K562 (cell line): Measurements from ENCODE around the gene UBASH3A. TPM values are rescaled to one million over a fixed set of nuclear protein-coding genes. Genes with fewer than 3 reads are reported as not detected.

Source experiments
- ATAC-seq: fragments of 200-7000 bp; cut with Tn5 transposase; 3 replicates; pipeline ENCODE4 v1.9.1; 2020; ENCODE audit warnings: moderate library complexity
- BruUV-seq: library from RNA; stranded (reverse); fragments of 400-500 nt; replicated peaks from 2 replicates; lab custom pipeline; 2021; lab: Mats Ljungman, UMichigan
- CTCF ChIA-PET: fragments of 300-600 bp; formaldehyde crosslinking; extraction: SDS; loops from one replicate; lab custom pipeline; 2021; ENCODE audit warnings: low intra/inter-chr PET ratio; lab: Yijun Ruan, JAX
- POLR2A ChIA-PET: fragments of 300-600, 350-650 bp; sonication (Branson Sonifier 250); formaldehyde crosslinking; extraction: SDS; loops from one replicate; lab custom pipeline; 2021; ENCODE audit warnings: antibody characterized with exemption, inconsistent platforms; lab: Yijun Ruan, JAX
- DNase-seq, 4 experiments: peaks; one replicate each; pipeline versions ENCODE4 v3.0.0 to v3.0.0-alpha.2; 2011 to 2018; ENCODE audit warnings: low spot score in 3 of 4, mixed read lengths in 3 of 4; ENCODE audit errors: extremely low read depth in 1 of 4
- FAIRE-seq: peaks from 2 replicates; lab custom pipeline; 2011; peaks lifted over from hg19 to GRCh38; lab: Jason Lieb, UNC
- H2AFZ ChIP-seq: 2 replicates; pipeline ENCODE4 v1.6.0; 2011; ENCODE audit warnings: low read depth, low read length, control low read depth, inconsistent platforms
- H3K27ac ChIP-seq: fragments of 200-600 bp; 3 replicates; pipeline ENCODE4 v1.8.0; 2011; ENCODE audit warnings: low read depth, mild to moderate bottlenecking, control low read depth, inconsistent platforms, low read length, moderate library complexity, mixed read lengths; ENCODE audit errors: extremely low read depth
- H3K27me3 ChIP-seq, 2 experiments: fragments of 300-600 bp in 1 of 2; 2 replicates in 1 of 2; 3 replicates in 1 of 2; pipeline versions ENCODE4 v1.6.0 to v1.8.0; 2011; ENCODE audit warnings: inconsistent platforms in 2 of 2, low read length in 2 of 2, mild to moderate bottlenecking in 1 of 2, mixed read lengths in 1 of 2, moderate library complexity in 1 of 2; ENCODE audit not compliant: control insufficient read depth in 2 of 2, insufficient read depth in 2 of 2
- H3K36me3 ChIP-seq: fragments of 300-600 bp; 3 replicates; pipeline ENCODE4 v1.8.0; 2011; ENCODE audit warnings: mild to moderate bottlenecking, low read length, inconsistent platforms; ENCODE audit not compliant: control insufficient read depth, insufficient read depth
- H3K4me1 ChIP-seq, 2 experiments: fragments of 200-600 bp in 1 of 2; replicated peaks in 1 of 2; 2 replicates in 1 of 2; 3 replicates in 1 of 2; pipeline versions ENCODE4 v1.5.1 to v1.8.0; 2011; ENCODE audit warnings: inconsistent platforms in 2 of 2, low read length in 2 of 2, mild to moderate bottlenecking in 1 of 2, mixed read lengths in 1 of 2, moderate library complexity in 1 of 2; ENCODE audit not compliant: control insufficient read depth in 2 of 2, insufficient read depth in 2 of 2
- H3K4me2 ChIP-seq: 2 replicates; pipeline ENCODE4 v1.6.1; 2011; ENCODE audit warnings: low read length, control low read depth, inconsistent platforms, mixed read lengths; ENCODE audit not compliant: insufficient read depth
- H3K4me3 ChIP-seq: fragments of 200-600 bp; sonication (generic), shearing (Covaris generic); 2 replicates; pipeline ENCODE4 v1.5.1; 2016; ENCODE audit warnings: control low read depth, inconsistent platforms
- H3K79me2 ChIP-seq: fragments of 200-600 bp; 3 replicates; pipeline ENCODE4 v1.8.0; 2011; ENCODE audit warnings: low read length, inconsistent platforms; ENCODE audit not compliant: control insufficient read depth, insufficient read depth
- H3K9ac ChIP-seq, 2 experiments: 2 replicates each; pipeline versions ENCODE4 v1.6.0 to v1.6.1; 2011; ENCODE audit warnings: low read depth in 2 of 2, low read length in 2 of 2, control low read depth in 1 of 2, inconsistent platforms in 1 of 2, mild to moderate bottlenecking in 1 of 2, mixed read lengths in 1 of 2; ENCODE audit not compliant: insufficient read depth in 1 of 2
- H3K9me1 ChIP-seq: one replicate; pipeline ENCODE4 v1.6.0; 2011; ENCODE audit warnings: inconsistent platforms, mild to moderate bottlenecking, low read length, moderate library complexity; ENCODE audit not compliant: control insufficient read depth, insufficient read depth
- H3K9me3 ChIP-seq: replicated peaks from 2 replicates; pipeline ENCODE4 v1.5.1; 2011; ENCODE audit warnings: low read depth, low read length, inconsistent platforms; ENCODE audit not compliant: control insufficient read depth, insufficient read depth
- H4K20me1 ChIP-seq: replicated peaks from 2 replicates; pipeline ENCODE4 v1.6.1; 2011; ENCODE audit warnings: low read length, inconsistent platforms, mixed read lengths; ENCODE audit not compliant: control insufficient read depth, insufficient read depth
- ETV5 ChIP-seq: sonication (generic); formaldehyde crosslinking; IDR thresholded peaks from 2 replicates; pipeline ENCODE4 v1.4.0; 2020; ENCODE audit warnings: low read depth, mild to moderate bottlenecking, missing genetic modification reagents
- HMG20B ChIP-seq: fragments of 250-450 bp; sonication (Bioruptor Pico); IDR thresholded peaks from 2 replicates; pipeline ENCODE4 v1.5.0; 2021; ENCODE audit warnings: mild to moderate bottlenecking
- ILK ChIP-seq: fragments of 450-650 bp; IDR thresholded peaks from 2 replicates; pipeline ENCODE4 v1.6.1; 2016; ENCODE audit warnings: missing genetic modification characterization, low read depth, mild to moderate bottlenecking, missing compliant biosample characterization, moderate library complexity, borderline replicate concordance
- MAFK ChIP-seq: IDR thresholded peaks from 2 replicates; pipeline ENCODE4 v1.6.1; 2011; ENCODE audit warnings: low read length, improper control_type of control experiment
- POLR2G ChIP-seq: fragments of 200-400 bp; formaldehyde crosslinking; IDR thresholded peaks from 2 replicates; pipeline ENCODE4 v1.6.1; 2017; ENCODE audit warnings: low read depth, mild to moderate bottlenecking, antibody characterized with exemption, low read length, moderate library complexity
- RFX5 ChIP-seq: IDR thresholded peaks from 2 replicates; pipeline ENCODE4 v1.6.1; 2011; ENCODE audit warnings: low read depth, mild to moderate bottlenecking, improper control_type of control experiment, low read length
- SLC30A9 ChIP-seq: fragments of 250-450 bp; sonication (Bioruptor Pico); IDR thresholded peaks from 2 replicates; pipeline ENCODE4 v1.8.0; 2022; ENCODE audit warnings: mild to moderate bottlenecking, moderate library complexity
- TCFL5 ChIP-seq: fragments of 250-450 bp; sonication (Bioruptor Pico); conservative IDR thresholded peaks from 2 replicates; pipeline ENCODE4 v1.6.1; 2021; ENCODE audit warnings: mild to moderate bottlenecking, moderate library complexity, matching md5 sums
- THRAP3 ChIP-seq: fragments of 450-650 bp; IDR thresholded peaks from 2 replicates; pipeline ENCODE4 v1.6.1; 2016; ENCODE audit warnings: mild to moderate bottlenecking, inconsistent platforms, borderline replicate concordance
- ZNF12 ChIP-seq: sonication (generic); formaldehyde crosslinking; IDR thresholded peaks from 2 replicates; pipeline ENCODE4 v1.4.0; 2020; ENCODE audit warnings: mild to moderate bottlenecking, missing genetic modification reagents
- ZNF282 ChIP-seq: sonication (generic); formaldehyde crosslinking; IDR thresholded peaks from 2 replicates; pipeline ENCODE4 v1.8.1; 2023; ENCODE audit warnings: missing genetic modification reagents
- WGBS: fragments of 100-300 bp; shearing (Covaris generic); methylation state at CpG from one replicate; pipeline ENCODE4 v1.1.6; 2016; ENCODE audit warnings: low coverage, mixed read lengths; ENCODE audit not compliant: insufficient coverage; ENCODE audit errors: missing lambda C conversion rate; 5-methylcytosine and 5-hydroxymethylcytosine counted together
- in situ Hi-C: fragments of 300-500 bp; cut with MboI; formaldehyde crosslinking; loops from 4 replicates; pipeline ENCODE4 v1.15.0; 2018; ENCODE audit warnings: inconsistent platforms, mixed read lengths
- intact Hi-C: fragments of 100-400 bp; cut with micrococcal nuclease; formaldehyde crosslinking; loops from 2 replicates; pipeline ENCODE4 v1.14.2; 2022
- polyA plus RNA-seq, 8 experiments: library from polyadenylated mRNA; depleted of rRNA in 4 of 8; stranded (reverse) in 5 of 8; unstranded in 3 of 8; fragments of >200 nt; fragmentation: Nextera tagmentation in 2 of 8; fragmentation: Illumina TruSeq in 1 of 8; extraction: Ambion mirVana in 2 of 8; extraction: Trizol in 1 of 8; gene quantifications; 2 replicates each; pipeline versions ENCODE4 v1.2.1 to v1.2.3, GENCODE V29; 2011 to 2014; ENCODE audit warnings: inconsistent platforms in 1 of 8, missing spikeins in 1 of 8
- total RNA-seq, 7 experiments: library from RNA; depleted of rRNA in 6 of 7; stranded (reverse); fragments of >200 nt in 6 of 7; fragmentation: Illumina TruSeq in 2 of 7; extraction: Trizol in 2 of 7; gene quantifications; 2 replicates each; pipeline versions ENCODE4 v1.2.1 to v1.2.3, GENCODE V29; 2011 to 2021; ENCODE audit warnings: low replicate concordance in 1 of 7
- TF ChIP-seq, protein P1 (sequence below): fragments of 450-650 bp; formaldehyde crosslinking; IDR thresholded peaks from 2 replicates; pipeline ENCODE4 v1.4.0; 2020; ENCODE audit warnings: mild to moderate bottlenecking
- TF ChIP-seq, protein P2 (sequence below), 2 experiments: fragments of 450-650 bp in 1 of 2; sonication (generic) in 1 of 2; formaldehyde crosslinking in 1 of 2; IDR thresholded peaks; 2 replicates each; pipeline versions ENCODE4 v1.7.1 to v1.9.0; 2016 to 2022; ENCODE audit warnings: inconsistent platforms in 1 of 2, mild to moderate bottlenecking in 1 of 2, missing genetic modification reagents in 1 of 2

Gene UBASH3A
- total and polyA plus RNA-seq, 9 of the 15 experiments (the other 6 are each of a cell fraction or from before 2014, with no cell fraction given) = 0.23 to 1.8 (median 1.1) TPM

DNA sequence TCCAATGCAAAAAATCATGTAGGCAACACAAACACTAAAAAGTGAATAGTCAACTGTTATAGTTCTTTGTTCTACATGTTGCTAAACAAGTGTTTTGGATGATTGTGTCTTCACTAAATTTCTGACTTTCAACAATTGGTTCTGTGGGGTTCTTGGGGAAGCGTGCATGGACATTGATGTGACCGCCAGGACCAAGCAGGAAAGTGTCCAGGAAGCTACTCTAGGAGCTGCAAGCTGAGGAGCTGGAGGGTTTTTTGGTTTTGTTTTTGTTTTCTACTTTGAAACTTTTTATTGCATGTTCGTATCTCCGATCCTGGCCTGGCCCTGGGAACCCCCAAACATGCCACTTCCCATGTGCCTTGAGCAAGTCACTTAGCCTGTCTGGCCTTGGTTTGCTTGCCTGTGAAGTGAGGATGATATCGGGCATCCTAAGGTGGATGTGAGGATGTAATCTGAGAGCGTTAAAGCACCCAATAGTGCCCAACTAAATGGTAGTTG lies 15.8 kb upstream of the UBASH3A start:
- no peak overlapping the region for H2AFZ ChIP-seq
- ATAC-seq (no peak), FAIRE-seq (no peak), DNase-seq (no peak)
- H3K9me1 ChIP-seq = no peaks in the 10 kb centered on the region
- H3K4me3 ChIP-seq = no peak overlapping the region
- in situ Hi-C loops (no loop called here), intact Hi-C loops (no loop called here)
- H3K4me1 ChIP-seq = peaks cover 13 to 16% of the 10 kb centered on the region in 2 experiments; a peak in 3 of 5 replicates
- H3K9me3 ChIP-seq = no peaks in the 10 kb centered on the region
- peaks cover 12 to 39% of the 10 kb centered on the region in 2 experiments for H3K27me3 ChIP-seq
- WGBS = 65% methylated on average over 6 of the region's 6 CpGs
- BruUV-seq = no TSS peak
- no peaks in the 10 kb centered on the region for H3K79me2 ChIP-seq
- H3K4me2 ChIP-seq = no peak overlapping the region
- H3K9ac ChIP-seq = no peak overlapping the region
- no peaks in the 10 kb centered on the region for H3K36me3 ChIP-seq
- no peaks in the 10 kb centered on the region for H4K20me1 ChIP-seq
- no peak for TF ChIP-seq ILK (tag)
- TF ChIP-seq, protein P1, sequence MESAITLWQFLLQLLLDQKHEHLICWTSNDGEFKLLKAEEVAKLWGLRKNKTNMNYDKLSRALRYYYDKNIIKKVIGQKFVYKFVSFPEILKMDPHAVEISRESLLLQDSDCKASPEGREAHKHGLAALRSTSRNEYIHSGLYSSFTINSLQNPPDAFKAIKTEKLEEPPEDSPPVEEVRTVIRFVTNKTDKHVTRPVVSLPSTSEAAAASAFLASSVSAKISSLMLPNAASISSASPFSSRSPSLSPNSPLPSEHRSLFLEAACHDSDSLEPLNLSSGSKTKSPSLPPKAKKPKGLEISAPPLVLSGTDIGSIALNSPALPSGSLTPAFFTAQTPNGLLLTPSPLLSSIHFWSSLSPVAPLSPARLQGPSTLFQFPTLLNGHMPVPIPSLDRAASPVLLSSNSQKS (CRISPR knock-in tag) = no peak
- no peak for TF ChIP-seq THRAP3
- no peak for TF ChIP-seq ZNF282 (CRISPR knock-in tag)
- no peak for TF ChIP-seq RFX5
- TF ChIP-seq HMG20B = no peak
- no peak for TF ChIP-seq MAFK
- no peak for TF ChIP-seq SLC30A9 (CRISPR knock-in tag)
- TF ChIP-seq, protein P2, sequence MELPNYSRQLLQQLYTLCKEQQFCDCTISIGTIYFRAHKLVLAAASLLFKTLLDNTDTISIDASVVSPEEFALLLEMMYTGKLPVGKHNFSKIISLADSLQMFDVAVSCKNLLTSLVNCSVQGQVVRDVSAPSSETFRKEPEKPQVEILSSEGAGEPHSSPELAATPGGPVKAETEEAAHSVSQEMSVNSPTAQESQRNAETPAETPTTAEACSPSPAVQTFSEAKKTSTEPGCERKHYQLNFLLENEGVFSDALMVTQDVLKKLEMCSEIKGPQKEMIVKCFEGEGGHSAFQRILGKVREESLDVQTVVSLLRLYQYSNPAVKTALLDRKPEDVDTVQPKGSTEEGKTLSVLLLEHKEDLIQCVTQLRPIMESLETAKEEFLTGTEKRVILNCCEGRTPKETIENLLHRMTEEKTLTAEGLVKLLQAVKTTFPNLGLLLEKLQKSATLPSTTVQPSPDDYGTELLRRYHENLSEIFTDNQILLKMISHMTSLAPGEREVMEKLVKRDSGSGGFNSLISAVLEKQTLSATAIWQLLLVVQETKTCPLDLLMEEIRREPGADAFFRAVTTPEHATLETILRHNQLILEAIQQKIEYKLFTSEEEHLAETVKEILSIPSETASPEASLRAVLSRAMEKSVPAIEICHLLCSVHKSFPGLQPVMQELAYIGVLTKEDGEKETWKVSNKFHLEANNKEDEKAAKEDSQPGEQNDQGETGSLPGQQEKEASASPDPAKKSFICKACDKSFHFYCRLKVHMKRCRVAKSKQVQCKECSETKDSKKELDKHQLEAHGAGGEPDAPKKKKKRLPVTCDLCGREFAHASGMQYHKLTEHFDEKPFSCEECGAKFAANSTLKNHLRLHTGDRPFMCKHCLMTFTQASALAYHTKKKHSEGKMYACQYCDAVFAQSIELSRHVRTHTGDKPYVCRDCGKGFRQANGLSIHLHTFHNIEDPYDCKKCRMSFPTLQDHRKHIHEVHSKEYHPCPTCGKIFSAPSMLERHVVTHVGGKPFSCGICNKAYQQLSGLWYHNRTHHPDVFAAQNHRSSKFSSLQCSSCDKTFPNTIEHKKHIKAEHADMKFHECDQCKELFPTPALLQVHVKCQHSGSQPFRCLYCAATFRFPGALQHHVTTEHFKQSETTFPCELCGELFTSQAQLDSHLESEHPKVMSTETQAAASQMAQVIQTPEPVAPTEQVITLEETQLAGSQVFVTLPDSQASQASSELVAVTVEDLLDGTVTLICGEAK (IDR thresholded peaks at IDR 0.05) = no peak
- TF ChIP-seq, protein P2 (CRISPR knock-in tag; IDR thresholded peaks at IDR 0.05) = no peak
- TF ChIP-seq TCFL5 = no peak
- TF ChIP-seq ETV5 (CRISPR knock-in tag) = no peak
- TF ChIP-seq ZNF12 = no peak
- no peak for TF ChIP-seq POLR2G
- ChIA-PET POLR2A (interaction anchor here (1.2 kb wide), 1 partner anchor 9 kb away, joined by 5 read pairs; no protein-coding TSS in a partner anchor), CTCF (no interaction called here)
- H3K27ac ChIP-seq = no peak overlapping the region
